PFSK-1 (cell line): ENCODE measurements around the gene TSPAN4.

Experiments
- FOXP2 ChIP-seq: optimal IDR thresholded peaks from 2 replicates; pipeline ENCODE3; 2011; ENCODE audit warnings: borderline replicate concordance, control low read depth, inconsistent platforms; ENCODE audit not compliant: insufficient read depth; ENCODE audit errors: extremely low read length, extremely low read depth
- POLR2AphosphoS5 ChIP-seq: IDR thresholded peaks from 2 replicates; pipeline ENCODE4 v1.6.1; 2012; ENCODE audit warnings: low read depth, mild to moderate bottlenecking, control low read depth, low read length, moderate library complexity
- REST ChIP-seq, 2 experiments: IDR thresholded peaks; 2 replicates each; pipeline versions ENCODE4 v1.6.1 to v1.8.0; 2011 to 2012; ENCODE audit warnings: low read depth in 2 of 2, low read length in 2 of 2, control low read depth in 1 of 2, inconsistent platforms in 1 of 2, mild to moderate bottlenecking in 1 of 2, moderate library complexity in 1 of 2; ENCODE audit not compliant: insufficient read depth in 1 of 2
- SIN3A ChIP-seq: IDR thresholded peaks from 2 replicates; pipeline ENCODE4 v1.6.1; 2012; ENCODE audit warnings: mild to moderate bottlenecking, low read length, moderate library complexity, borderline replicate concordance; ENCODE audit not compliant: insufficient read depth
- TAF1 ChIP-seq: IDR thresholded peaks from 2 replicates; pipeline ENCODE4 v1.6.1; 2012; ENCODE audit warnings: low read length, control low read depth, borderline replicate concordance; ENCODE audit not compliant: insufficient read depth

Gene TSPAN4

GRCh38 chr11:802018-802617 is 40.5 kb upstream of the TSPAN4 start:
- TF ChIP-seq SIN3A (no peak), FOXP2 (no peak), TAF1 (no peak), REST (IDR thresholded peaks at IDR 0.05; ENCODE audit: insufficient read depth in 1 of 2, low read depth in 2 of 2, low read length in 2 of 2) (no peak), POLR2AphosphoS5 (no peak)

- TF ChIP-seq REST (IDR thresholded peaks at IDR 0.05; ENCODE audit: insufficient read depth in 1 of 2, low read depth in 2 of 2, low read length in 2 of 2) (no peak), SIN3A (no peak), FOXP2 (no peak), POLR2AphosphoS5 (no peak), TAF1 (no peak)
Measured at GRCh38 chr11:802693-803466, 39.8 kb upstream of the TSPAN4 start.

- no peak for TF ChIP-seq POLR2AphosphoS5
- TF ChIP-seq REST (IDR thresholded peaks at IDR 0.05; ENCODE audit: insufficient read depth in 1 of 2, low read depth in 2 of 2, low read length in 2 of 2) = no peak
- no peak for TF ChIP-seq TAF1
- no peak for TF ChIP-seq FOXP2
- no peak for TF ChIP-seq SIN3A
Measured at GRCh38 chr11:803467-803742, 39.2 kb upstream of the TSPAN4 start.

GRCh38 chr11:803770-804598 is 38.7 kb upstream of the TSPAN4 start:
- TF ChIP-seq POLR2AphosphoS5 (no peak), SIN3A (no peak), TAF1 (no peak), REST (IDR thresholded peaks at IDR 0.05; ENCODE audit: insufficient read depth in 1 of 2, low read depth in 2 of 2, low read length in 2 of 2) (no peak), FOXP2 (no peak)
